H54 (cell line): ENCODE measurements around the gene EPGN.

Experiments
- DNase-seq: peaks from one replicate; pipeline ENCODE4 v3.0.0; 2011; ENCODE audit warnings: low spot score, mixed read lengths; ENCODE audit not compliant: insufficient read length
- FAIRE-seq: peaks from 3 replicates; lab custom pipeline; 2011; peaks lifted over from hg19 to GRCh38; lab: Jason Lieb, UNC
- POLR2A ChIP-seq: IDR thresholded peaks from 2 replicates; pipeline ENCODE4 v1.6.1; 2011; ENCODE audit warnings: low read depth, mild to moderate bottlenecking, low read length

EPGN gene

GRCh38 chr4:74317616-74318246 is 9.5 kb downstream of the EPGN start:
- FAIRE-seq (no peak), DNase-seq (no peak)
- no peak for TF ChIP-seq POLR2A

- no peak for DNase-seq
- no peak for FAIRE-seq
Measured at GRCh38 chr4:74318276-74318675, 10.0 kb downstream of the EPGN start.

GRCh38 chr4:74319470-74319869 is 11.2 kb downstream of the EPGN start:
- TF ChIP-seq POLR2A, result no peak
- FAIRE-seq (no peak), DNase-seq (no peak)

More at GRCh38 chr4:74318276-74318675, 10.0 kb downstream of the EPGN start:
- no peak for TF ChIP-seq POLR2A

- DNase-seq (peak; percentile 4), FAIRE-seq (no peak)
- TF ChIP-seq POLR2A, result no peak
Measured at GRCh38 chr4:74320559-74321118, 12.4 kb downstream of the EPGN start.

- TF ChIP-seq POLR2A, result no peak
- FAIRE-seq (no peak), DNase-seq (no peak)
Measured at GRCh38 chr4:74322301-74322700, 14.0 kb downstream of the EPGN start.

GRCh38 chr4:74323663-74324062 is 15.4 kb downstream of the EPGN start:
- no peak for TF ChIP-seq POLR2A
- FAIRE-seq (no peak), DNase-seq (no peak)

GRCh38 chr4:74324262-74324661 is 16.0 kb downstream of the EPGN start:
- TF ChIP-seq POLR2A, result no peak
- no peak for DNase-seq
- FAIRE-seq, result no peak

GRCh38 chr4:74325886-74326285 is 17.6 kb downstream of the EPGN start:
- DNase-seq, result no peak
- no peak for FAIRE-seq
- no peak for TF ChIP-seq POLR2A

GRCh38 chr4:74327762-74328161 is 19.5 kb downstream of the EPGN start:
- TF ChIP-seq POLR2A, result no peak
- FAIRE-seq (no peak), DNase-seq (no peak)

GRCh38 chr4:74328501-74328900 is 20.2 kb downstream of the EPGN start:
- FAIRE-seq (no peak), DNase-seq (no peak)
- no peak for TF ChIP-seq POLR2A

- no peak for DNase-seq
- no peak for FAIRE-seq
- no peak for TF ChIP-seq POLR2A
Measured at GRCh38 chr4:74329307-74329706, 21.0 kb downstream of the EPGN start.

- no peak for TF ChIP-seq POLR2A
- DNase-seq (no peak), FAIRE-seq (no peak)
Measured at GRCh38 chr4:74330295-74330750, 22.1 kb downstream of the EPGN start.

GRCh38 chr4:74331252-74331651 is 23.0 kb downstream of the EPGN start:
- DNase-seq (no peak), FAIRE-seq (no peak)
- no peak for TF ChIP-seq POLR2A

- no peak for TF ChIP-seq POLR2A
- FAIRE-seq (no peak), DNase-seq (no peak)
Measured at GRCh38 chr4:74331944-74332343, 23.7 kb downstream of the EPGN start.

- DNase-seq (no peak), FAIRE-seq (no peak)
- no peak for TF ChIP-seq POLR2A
Measured at GRCh38 chr4:74334636-74335035, 26.4 kb downstream of the EPGN start.
